HG03045 (cell line): ENCODE data around the gene LPCAT3.
"Not testable (repeated sequence)": the region's sequence is repeated elsewhere in the genome, so short reads cannot be mapped to it uniquely, and the experiment has no call there.

Experiments
- ATAC-seq: cut with Tn5 transposase; IDR thresholded peaks from one replicate; pipeline ENCODE4 v1.9.1; 2021; ENCODE audit warnings: mild to moderate bottlenecking, moderate library complexity; ENCODE audit not compliant: unreplicated experiment

The LPCAT3 gene

GRCh38 chr12:7018350-7019042 lies at the start of gene LPCAT3:
LPCAT3 (minus strand) TSS chr12:7018476; CDS start chr12:7018424, 52 bp downstream.
- ATAC-seq, result peak; percentile 97

- no peak for ATAC-seq
Measured at GRCh38 chr12:7067096-7067495, 48.8 kb upstream of the LPCAT3 start.

- no peak for ATAC-seq
Measured at GRCh38 chr12:7066596-7066995, 48.3 kb upstream of the LPCAT3 start.

- no peak for ATAC-seq
Measured at GRCh38 chr12:7065073-7065623, 46.9 kb upstream of the LPCAT3 start.

GRCh38 chr12:7064516-7064915 lies 46.2 kb upstream of the LPCAT3 start:
- ATAC-seq, result no peak

GRCh38 chr12:7061596-7061995 lies 43.3 kb upstream of the LPCAT3 start:
- no peak for ATAC-seq

GRCh38 chr12:7061138-7061537 lies 42.9 kb upstream of the LPCAT3 start:
- no peak for ATAC-seq

- ATAC-seq, result no peak
Measured at GRCh38 chr12:7060353-7060954, 42.2 kb upstream of the LPCAT3 start, which contains the start of gene C1S. C1S (plus strand) TSS chr12:7060718; CDS start chr12:7061913, 1,195 bp downstream.

- no peak for ATAC-seq
Measured at GRCh38 chr12:7059780-7060179, 41.5 kb upstream of the LPCAT3 start.

GRCh38 chr12:7058850-7059395 lies 40.6 kb upstream of the LPCAT3 start:
- ATAC-seq, result no peak

GRCh38 chr12:7058163-7058845 lies 40.0 kb upstream of the LPCAT3 start:
- ATAC-seq, result no peak

GRCh38 chr12:7055736-7056135 lies 37.5 kb upstream of the LPCAT3 start:
- ATAC-seq, result not testable (repeated sequence)

- ATAC-seq, result no peak
Measured at GRCh38 chr12:7054925-7055324, 36.6 kb upstream of the LPCAT3 start.

- ATAC-seq, result not testable (repeated sequence)
Measured at GRCh38 chr12:7049973-7050372, 31.7 kb upstream of the LPCAT3 start.

- ATAC-seq, result not testable (repeated sequence)
Measured at GRCh38 chr12:7049445-7049951, 31.2 kb upstream of the LPCAT3 start.

- no peak for ATAC-seq
Measured at GRCh38 chr12:7047306-7047705, 29.0 kb upstream of the LPCAT3 start.

GRCh38 chr12:7046383-7047105 lies 28.3 kb upstream of the LPCAT3 start:
- ATAC-seq, result no peak

- no peak for ATAC-seq
Measured at GRCh38 chr12:7045913-7046312, 27.6 kb upstream of the LPCAT3 start.

- no peak for ATAC-seq
Measured at GRCh38 chr12:7042842-7043241, 24.6 kb upstream of the LPCAT3 start.

- ATAC-seq, result no peak
Measured at GRCh38 chr12:7039403-7039802, 21.1 kb upstream of the LPCAT3 start.
